Testis (tissue), 2 donors: ENCODE measurements around the gene ECHS1.

Experiments used
- POLR2A ChIP-seq: fragments of 450-650 bp; IDR thresholded peaks from one replicate; pipeline ENCODE4 v1.6.1; 2017; ENCODE audit warnings: antibody characterized with exemption, mild to moderate bottlenecking, moderate library complexity
- TF ChIP-seq, protein P1 (sequence below), 3 experiments: fragments of 450-650 bp in 2 of 3; fragments of 200-600 bp in 1 of 3; sonication (generic) in 1 of 3; IDR thresholded peaks; one replicate each; pipeline ENCODE4 v1.5.1; 2016 to 2019; ENCODE audit warnings: antibody characterized with exemption in 3 of 3, mild to moderate bottlenecking in 2 of 3, moderate library complexity in 1 of 3

DNA sequence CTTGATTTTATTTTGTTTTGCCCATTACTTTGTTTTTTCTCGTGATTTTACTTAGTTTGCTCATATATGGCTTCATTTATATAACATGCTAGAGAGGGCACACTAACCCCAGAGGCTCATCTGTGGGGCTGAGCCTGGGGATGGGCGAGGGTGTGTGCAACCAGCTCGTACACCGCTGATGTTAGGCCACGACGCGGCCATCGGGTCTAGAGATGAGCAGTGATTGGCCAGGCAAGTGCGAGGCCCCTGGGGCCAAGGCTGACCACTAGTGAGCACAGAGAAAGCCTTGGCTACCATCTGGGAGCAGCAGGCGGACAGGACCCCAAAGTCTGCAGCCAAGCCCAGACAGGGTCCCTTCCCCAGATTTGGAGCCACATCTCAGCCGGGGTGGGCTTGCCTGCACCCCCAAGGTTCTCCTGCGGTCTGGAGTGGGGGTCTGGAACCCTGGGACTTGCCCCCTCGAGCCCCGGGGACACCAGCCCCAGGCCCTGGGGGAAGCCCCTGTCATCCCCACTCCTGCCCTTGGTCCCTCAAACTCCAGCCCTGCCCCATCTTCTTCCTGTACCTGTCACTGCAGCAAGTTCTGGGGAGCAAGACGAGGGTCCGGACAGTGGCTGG lies 19.1 kb downstream of the ECHS1 start:
- TF ChIP-seq, protein P1, sequence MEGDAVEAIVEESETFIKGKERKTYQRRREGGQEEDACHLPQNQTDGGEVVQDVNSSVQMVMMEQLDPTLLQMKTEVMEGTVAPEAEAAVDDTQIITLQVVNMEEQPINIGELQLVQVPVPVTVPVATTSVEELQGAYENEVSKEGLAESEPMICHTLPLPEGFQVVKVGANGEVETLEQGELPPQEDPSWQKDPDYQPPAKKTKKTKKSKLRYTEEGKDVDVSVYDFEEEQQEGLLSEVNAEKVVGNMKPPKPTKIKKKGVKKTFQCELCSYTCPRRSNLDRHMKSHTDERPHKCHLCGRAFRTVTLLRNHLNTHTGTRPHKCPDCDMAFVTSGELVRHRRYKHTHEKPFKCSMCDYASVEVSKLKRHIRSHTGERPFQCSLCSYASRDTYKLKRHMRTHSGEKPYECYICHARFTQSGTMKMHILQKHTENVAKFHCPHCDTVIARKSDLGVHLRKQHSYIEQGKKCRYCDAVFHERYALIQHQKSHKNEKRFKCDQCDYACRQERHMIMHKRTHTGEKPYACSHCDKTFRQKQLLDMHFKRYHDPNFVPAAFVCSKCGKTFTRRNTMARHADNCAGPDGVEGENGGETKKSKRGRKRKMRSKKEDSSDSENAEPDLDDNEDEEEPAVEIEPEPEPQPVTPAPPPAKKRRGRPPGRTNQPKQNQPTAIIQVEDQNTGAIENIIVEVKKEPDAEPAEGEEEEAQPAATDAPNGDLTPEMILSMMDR (IDR thresholded peaks at IDR 0.05) = no peak
- no peak for TF ChIP-seq POLR2A
